ENCODE data around the gene PLD1. TPM values are rescaled to one million over a fixed set of nuclear protein-coding genes. Genes with fewer than 3 reads are reported as not detected.
A peak's percentile ranks its signal among the peaks of the same experiment; 100 is the strongest.
"Not testable (repeated sequence)": the region's sequence is repeated elsewhere in the genome, so short reads cannot be mapped to it uniquely, and the experiment has no call there.

The PLD1 gene
- total RNA-seq, 1 donor from 2014 or later: 4.1 TPM

DNA sequence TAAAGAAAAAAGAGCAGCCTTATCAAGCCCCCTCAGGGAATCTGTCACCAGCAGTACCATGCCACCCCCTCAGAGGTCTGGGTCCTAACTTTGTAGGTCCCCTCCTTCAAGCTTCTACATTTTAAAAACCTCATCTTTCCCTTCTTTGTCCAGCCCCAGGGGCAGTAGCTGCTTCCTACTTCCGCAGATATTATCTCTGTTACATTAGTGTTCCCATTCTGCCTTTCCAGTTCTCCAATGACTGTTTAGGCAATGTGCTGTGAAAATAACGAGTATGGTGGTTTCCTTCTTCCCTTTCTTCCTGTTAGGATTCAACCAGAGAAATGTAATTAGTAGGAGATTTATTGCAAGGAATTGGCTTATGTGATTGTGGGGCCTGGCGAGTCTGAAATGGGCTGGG is 224.0 kb downstream of the PLD1 start:
- FAIRE-seq (no peak), DNase-seq (ENCODE audit: low spot score in 2 of 2) (no peak)

DNA sequence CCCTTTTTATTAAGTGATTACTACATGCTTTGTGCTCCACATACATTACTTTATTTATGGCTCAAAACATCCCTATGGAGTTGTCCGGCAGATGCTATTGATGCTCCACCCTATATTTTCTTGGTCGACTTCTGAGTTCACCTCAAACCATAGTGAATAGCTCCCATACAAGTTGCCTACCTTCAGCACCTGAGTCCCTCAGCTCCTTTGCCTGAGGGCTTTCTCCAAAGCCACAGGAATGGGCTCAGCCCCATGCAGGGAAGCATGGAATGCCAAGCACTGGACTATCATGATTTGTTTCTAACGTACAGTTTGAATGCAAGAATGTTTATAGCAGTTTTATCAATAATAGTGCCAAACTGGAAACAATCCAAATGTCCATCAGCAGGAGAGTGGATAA is 225.2 kb downstream of the PLD1 start:
- FAIRE-seq: no peak
- DNase-seq (ENCODE audit: low spot score in 2 of 2): no peak

DNA sequence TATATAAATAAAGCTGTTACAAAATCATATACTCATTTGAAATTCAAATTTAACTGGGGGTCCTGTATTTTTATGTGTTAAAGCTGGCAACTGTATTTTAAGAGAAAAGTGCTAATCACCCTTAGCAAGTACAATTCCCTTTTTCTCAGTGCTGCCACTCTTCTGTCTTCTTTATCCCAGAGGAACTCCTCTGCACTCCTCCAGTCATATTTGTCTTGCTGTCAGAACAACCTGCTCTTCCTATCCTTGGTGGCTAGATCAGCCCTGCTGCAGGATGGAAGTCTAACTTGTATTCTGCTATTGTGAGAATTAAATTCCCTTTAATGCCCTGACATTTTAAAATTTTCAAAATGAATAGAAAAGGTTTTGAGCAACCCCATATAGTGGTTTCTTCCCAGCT is 226.2 kb downstream of the PLD1 start:
- FAIRE-seq (no peak), DNase-seq (ENCODE audit: low spot score in 2 of 2) (no peak)

DNA sequence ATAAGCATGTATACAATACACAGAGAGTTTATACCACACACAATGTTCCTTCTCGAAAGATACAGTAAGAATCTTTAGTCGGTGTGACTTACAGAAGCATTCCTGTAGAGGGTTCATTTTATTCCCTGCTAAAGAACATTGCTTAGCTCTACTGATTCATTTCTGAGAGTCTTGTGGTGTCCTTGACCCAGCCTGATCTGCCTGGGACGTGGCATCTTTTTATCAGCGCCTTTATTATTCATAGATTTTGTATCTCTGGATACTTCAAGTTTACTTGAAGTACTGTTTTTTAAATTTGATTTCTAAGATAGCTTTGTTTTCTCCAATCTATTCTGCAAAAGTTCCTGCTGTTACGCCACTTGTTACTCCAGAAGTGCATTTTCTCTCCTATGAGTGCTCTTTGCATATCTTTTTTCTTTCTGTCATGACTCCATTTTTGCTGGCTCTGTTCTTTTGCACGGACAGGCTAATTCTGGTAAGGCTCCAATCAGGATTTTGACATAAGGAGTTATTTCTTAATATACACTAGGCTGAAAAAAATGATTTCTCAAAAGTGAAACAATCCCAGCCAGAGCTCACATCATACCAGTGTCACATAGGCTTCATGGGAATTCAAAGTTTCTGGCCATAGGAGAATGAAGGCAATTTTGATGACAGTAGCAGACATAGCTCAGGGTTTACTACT is 235.6 kb downstream of the PLD1 start:
- FAIRE-seq: no peak

DNA sequence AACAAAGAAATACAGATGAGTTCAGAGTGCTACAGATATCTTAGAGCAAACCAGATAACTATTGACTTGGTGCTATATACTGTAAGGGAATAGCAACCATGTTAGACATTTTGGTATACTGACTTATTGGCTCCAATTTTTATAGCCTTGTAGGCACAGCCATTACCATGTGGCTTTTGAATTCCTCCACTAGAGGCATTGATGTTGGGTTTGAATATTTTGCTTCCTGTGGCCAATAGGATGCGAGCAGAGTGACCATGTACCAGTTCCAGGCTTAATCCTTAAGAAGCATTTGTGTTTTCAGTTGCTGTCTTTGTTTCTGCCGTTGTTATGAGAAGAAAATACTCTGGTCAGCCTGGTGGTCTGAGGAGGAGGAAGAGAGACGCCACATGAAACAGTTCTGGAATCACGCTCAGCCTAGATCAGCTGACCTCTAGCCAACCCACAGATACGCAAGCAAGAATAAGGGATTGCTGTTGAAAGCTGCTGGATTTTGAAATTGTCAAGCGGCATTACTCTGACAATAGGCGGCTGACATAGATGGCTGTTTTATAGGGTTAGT is 240.6 kb downstream of the PLD1 start:
- FAIRE-seq: no peak
- DNase-seq (ENCODE audit: low spot score in 2 of 2): no peak

More for the DNA sequence above, 235.6 kb downstream of the PLD1 start:
- DNase-seq (ENCODE audit: low spot score in 2 of 2): no peak

DNA sequence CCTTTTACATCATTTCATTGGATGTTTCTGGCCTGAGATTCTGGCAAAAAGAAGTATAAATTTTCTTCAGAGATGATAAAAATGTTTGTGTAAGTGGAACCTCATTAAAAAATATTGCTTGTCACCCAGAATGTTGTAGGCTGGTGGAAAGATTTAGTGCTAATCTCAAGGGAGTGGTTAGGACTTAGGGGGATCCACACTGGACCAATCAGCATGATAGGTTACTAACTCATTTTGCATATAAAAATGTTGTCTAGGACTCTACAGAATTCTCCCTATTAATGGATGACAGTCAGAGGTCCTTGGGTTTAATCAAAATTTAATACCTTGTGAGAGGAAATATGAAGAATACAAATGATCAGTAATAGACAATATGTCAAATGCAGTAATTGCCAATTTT is 241.5 kb downstream of the PLD1 start:
- DNase-seq (ENCODE audit: low spot score in 2 of 2): no peak
- no peak for FAIRE-seq

DNA sequence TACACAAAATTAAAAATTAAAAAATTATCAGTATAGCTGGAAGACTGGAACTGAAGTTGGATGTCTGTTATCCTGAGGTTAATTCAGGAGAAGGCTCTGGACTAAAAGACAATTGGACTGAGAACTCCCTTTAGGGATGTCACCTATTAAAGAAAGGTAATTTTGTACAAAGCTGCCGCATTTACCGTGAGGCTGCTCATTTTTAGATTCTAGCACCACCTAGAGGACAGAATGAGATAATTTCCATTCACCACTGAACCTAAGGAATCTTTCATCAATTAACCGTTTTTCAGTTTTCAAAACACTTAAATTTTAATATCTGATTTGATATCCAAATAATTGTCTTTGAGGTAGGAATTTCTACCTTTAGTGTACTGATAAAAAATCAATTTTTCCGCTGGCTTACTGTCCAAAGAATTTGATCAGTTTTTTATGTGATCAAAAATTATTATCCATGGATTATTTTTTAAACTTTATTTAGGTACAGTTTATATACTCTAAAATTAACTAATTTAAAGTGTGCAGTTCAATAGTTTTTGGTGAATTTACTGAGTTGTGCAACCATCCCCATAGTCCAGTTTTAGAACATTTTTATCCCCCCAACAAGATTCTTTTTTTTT is 243.4 kb downstream of the PLD1 start:
- FAIRE-seq (peak; percentile 76), DNase-seq (ENCODE audit: low spot score in 2 of 2) (peak; percentile 25 to 51)

DNA sequence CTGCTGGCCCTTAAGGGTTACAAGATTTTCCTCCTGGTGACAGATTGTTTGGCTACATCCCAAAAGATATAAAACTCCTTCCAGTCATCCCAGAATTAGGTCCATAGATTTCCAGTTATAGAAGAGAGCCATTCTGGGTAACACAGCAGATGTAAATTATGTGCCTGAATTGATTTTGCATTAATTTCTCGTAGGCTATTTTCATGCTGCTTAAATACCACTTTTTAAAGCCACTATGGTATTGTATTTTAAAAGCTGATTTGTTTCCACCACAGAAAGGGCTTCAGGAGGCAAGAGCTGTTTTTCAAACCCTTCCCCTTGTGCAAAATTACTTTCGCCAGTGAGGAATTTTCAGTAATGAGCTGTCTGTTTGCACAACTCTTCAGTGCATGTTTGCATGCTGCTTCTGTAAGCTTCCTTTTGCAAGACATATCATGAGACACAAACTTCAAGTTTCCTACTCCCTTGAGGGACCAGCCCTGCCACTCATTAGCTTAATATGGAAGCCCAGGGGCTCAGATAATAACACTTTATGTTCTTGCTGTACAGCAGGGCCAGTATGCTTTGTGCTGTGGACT is 244.7 kb downstream of the PLD1 start:
- DNase-seq (ENCODE audit: low spot score in 2 of 2): no peak
- no peak for FAIRE-seq

DNA sequence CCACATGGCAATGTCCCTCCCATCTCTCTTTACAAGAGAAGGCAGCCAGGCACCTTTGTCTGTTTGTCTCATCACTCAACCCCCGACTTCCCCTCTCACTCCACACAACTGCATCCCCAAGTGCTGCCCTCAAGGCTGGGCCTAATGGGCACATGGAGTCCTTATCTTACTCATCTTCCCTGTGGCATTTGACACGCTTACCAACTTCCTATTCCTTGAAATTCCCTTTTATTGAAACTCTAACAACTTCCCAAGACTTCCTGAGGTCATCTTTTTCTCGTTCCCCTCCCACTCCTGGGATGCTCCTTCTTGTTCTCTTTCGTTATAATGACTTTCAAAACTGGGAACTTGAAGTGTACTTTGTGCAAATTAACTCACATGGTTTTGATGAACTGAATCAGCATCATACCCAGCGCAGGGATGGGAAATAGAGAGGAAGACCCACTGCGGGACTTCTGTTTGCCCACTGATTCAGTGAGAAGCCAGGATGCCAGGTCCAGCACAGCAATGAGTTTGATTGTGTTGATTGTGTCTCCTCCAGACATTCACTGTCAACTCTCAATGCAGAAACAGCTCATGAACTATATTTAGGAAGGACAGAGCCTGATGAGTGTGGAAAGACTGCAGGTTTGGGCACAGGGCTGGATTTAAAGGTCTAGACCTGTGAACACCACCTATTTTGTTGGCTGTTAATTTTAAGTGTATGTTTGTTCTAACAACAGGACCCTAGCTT is 245.4 kb downstream of the PLD1 start:
- no peak for DNase-seq (ENCODE audit: low spot score in 2 of 2)
- no peak for FAIRE-seq

DNA sequence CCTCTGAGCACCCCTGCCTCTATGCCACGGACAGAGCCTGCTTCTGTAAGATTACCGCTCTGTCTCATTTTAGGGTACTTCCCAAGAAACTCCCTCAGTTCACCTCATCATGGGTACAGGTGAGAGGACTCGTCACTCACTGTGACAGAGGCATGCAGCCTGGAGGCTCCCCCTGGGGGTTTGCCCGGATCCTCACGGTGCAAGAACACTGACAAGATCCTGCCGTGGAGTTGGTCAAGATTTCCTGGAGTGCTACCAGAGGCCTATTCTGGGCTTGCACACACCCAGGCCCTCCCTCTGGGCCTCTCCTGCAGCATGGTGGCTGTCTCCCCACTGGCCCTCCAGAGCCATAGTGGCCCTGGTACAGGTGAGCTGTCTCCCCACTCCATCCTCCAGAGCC is 247.0 kb downstream of the PLD1 start:
- FAIRE-seq: no peak
- no peak for DNase-seq (ENCODE audit: low spot score in 2 of 2)

DNA sequence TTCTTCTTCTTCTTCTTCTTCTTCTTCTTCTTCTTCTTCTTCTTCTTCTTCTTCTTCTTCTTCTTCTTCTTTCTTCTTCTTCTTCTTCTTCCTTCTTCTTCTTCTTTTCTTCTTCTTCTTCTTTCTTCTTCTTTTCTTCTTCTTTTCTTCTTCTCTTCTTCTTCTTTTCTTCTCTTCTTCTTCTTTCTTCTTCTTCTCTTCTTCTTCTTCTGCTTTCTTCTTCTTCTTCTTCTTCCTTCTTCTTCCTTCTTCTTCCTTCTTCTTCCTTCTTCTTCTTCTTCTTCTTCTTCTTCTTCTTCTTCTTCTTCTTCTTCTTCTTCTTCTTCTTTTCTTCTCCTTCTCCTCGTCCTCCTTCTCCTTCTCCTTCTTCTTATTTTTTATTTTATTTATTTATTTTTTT is 247.8 kb downstream of the PLD1 start:
- DNase-seq (ENCODE audit: low spot score in 2 of 2); FAIRE-seq: not testable (repeated sequence)

DNA sequence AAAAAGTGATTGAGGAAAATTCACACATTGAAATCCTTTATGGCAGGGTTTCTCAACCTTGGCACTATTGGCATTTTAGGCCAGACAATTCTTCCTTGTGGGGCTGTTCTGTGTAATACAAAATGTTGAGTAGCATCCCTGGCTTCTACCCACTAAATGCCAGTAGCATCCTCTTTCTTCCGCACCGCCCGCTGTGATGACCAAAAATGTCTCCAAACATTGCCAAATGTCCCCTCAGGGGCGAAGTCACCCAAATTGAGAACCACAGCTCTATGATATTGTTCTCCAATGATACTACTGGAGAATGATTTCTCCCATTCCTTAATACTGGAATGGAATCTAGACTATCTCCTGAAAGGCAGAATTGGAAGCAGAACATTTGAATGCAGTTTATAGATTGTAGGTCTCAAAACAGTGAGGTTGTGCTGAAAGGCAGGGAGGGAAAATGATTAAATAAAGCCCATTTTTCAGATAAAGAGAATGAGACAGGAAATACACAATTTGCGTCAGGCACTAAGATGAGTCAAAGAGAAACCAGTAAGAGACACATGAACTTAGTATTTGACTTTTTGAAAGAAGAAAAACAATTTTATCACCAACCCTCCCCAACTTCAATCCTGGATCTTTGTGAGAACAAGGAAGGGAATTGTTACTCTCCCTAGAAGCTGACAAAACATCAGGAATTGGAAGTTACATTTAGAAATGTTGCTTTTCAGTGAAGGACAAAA is 248.5 kb downstream of the PLD1 start:
- FAIRE-seq (no peak), DNase-seq (ENCODE audit: low spot score in 2 of 2) (no peak)

DNA sequence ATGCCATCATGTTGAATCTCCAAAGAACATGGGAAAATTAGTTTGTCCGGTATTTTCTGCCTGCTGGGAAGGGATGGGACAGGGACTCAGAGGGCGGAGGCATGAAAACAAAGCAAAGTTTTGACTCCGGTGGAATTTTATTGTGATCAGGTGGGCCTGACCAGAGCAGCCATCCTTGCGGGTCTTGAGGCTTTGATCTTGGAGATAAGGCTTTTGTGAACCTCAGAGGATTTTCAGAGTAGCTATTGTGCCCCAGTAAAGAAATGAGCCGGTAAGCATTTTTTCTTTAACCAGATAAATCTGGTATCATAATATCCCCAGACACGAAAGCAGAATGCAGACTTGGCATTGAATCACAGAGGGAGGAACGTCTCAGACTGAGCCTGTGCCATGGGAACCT is 250.7 kb downstream of the PLD1 start:
- no peak for FAIRE-seq

DNA sequence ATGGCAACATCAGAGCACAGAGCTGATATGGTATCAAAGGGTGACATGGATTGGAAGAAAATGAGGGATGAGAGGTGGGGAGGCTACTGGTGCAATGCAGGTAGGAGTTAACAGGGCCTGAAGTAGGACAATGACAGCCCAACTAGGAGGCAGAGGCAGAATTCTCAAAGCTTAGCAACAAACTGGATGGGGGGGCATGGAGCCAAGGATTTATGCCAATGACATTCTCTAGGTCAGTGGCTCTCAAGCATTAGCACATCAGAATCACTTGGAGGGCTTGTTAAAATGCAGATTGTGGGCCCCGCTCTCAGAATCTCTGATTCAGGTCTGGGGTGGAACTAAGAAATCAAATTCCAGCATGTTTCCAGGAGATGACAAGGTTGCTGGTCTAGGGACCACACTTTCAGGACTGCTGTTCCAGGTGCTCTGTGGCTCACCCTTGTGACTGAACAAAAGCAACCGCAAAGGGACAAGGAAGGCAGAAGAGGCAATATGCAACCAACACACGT is 252.0 kb downstream of the PLD1 start:
- no peak for DNase-seq (ENCODE audit: low spot score in 2 of 2)
- no peak for FAIRE-seq

More for the DNA sequence above, 250.7 kb downstream of the PLD1 start:
- DNase-seq (ENCODE audit: low spot score in 2 of 2): no peak

DNA sequence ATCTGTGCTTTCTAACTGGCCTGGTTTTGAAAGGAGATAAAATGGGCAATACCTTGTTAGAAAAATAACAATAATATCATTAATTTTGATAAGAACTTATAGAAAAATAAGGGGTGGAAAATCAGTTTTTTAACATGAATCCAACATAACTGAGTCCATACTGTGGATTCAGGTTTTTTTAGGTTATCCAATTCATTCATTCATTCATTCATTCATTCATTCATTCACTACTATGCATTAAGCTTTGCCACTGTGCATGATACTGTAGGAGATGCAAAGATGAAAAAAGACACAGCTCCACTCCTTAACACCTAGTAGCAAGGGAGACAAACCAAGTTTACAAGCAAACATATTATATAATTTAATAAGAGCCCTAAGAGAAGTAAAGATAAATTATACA is 253.1 kb downstream of the PLD1 start:
- DNase-seq (ENCODE audit: low spot score in 2 of 2) (no peak), FAIRE-seq (no peak)

DNA sequence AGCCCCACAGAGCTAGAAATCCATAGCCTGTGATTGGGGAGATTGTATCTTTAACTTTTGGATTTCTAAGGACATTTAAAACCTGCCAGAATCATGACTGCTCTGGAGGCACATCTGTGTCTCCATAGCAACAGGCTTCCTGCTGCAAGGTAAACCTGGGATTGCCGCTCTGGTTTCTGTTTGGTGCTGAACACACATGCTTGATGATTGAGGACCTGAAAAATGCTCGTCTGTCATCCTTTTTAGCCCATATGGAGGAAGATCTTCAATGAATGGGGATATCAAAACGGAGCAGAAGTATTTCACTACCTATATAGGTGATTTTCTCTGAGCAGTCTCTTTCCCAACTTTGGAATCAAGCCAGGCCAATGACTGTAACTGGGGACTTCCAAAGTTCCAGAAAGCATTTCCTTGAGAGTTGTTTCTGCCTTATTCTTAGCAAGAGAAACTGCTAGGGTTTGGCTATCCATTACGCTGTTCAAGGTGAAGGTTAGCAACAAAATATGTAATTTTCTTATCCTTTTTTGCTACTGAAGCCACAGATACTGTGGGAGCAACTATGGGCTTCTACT is 253.6 kb downstream of the PLD1 start:
- FAIRE-seq (no peak), DNase-seq (ENCODE audit: low spot score in 2 of 2) (no peak)

DNA sequence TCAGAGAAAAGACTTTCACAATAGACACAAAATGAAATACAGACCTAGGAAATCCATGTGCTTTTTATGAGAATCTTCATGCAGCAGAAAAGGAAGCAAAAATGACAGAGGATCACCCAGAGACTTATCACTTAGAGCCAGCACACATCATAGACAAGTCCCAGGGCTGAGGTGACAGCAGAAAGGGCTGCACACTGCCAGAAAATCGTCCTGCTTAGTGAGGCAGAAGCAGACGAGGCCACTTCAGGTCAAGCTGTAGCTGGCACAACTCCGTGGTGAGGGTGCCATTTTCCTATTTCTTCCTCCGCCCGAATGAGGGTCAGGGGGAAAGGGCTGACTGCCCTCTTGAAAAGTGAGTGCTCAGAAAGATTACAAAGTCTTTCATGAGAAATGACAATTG is 254.1 kb downstream of the PLD1 start:
- FAIRE-seq (no peak), DNase-seq (ENCODE audit: low spot score in 2 of 2) (no peak)

DNA sequence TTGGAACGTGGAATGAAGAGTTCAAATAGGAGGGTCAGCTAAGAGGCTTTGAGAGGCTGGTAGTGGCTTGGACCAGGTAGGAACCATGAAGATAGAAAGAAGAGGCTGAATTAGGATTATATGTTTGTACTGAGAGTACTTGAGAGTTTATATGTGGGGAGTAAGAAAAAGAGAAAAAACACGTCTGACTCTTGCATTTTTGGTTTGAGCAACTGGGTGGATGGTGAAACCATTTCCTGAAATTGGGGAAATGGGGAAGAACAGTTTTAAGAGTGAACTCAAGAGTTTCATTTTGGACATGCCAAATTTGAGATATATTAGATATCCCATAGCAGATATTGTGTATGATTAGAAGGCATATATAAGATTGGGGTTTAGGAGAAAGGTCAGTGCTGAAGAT is 257.2 kb downstream of the PLD1 start:
- FAIRE-seq (no peak), DNase-seq (ENCODE audit: low spot score in 2 of 2) (no peak)

DNA sequence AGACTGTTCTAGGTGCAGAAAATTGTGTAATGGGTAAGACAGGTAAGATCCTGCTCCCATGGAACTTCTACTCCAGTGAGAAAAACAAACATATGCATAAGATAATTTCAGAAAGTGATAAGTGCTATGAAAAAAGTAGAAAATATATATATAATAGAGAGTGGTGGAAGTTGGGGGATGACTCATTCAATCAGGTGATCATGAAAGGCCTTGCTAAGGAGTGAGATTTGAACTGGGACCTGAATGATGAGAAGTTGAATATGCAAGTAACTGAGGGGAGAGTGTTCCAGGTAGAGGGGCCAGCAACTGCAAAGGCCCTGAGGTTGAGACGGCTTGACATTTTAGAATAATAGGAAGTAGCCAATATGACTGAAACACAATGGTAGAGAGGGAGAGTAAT is 257.8 kb downstream of the PLD1 start:
- FAIRE-seq (no peak), DNase-seq (ENCODE audit: low spot score in 2 of 2) (no peak)

DNA sequence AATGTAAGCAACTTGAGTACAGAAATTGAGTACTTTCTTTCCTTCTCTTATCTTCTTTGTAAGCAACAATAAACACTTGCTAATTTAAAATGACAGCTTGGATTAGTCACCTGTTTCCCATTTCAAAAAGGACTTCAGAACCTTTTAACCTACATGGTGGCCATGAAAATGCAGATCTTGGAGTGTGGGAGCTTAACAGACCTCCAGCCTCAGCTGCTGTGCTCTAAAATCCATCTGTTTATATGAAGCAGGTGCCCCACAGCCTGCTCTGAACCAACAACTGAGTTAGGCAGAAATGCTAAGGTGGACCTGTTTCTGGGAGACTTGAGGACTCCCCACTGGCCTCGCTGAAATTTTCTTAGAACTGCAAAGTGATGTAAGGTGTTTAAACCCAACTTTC is 259.0 kb downstream of the PLD1 start:
- FAIRE-seq (no peak), DNase-seq (ENCODE audit: low spot score in 2 of 2) (no peak)
